Stimulated activated CD4-positive, alpha-beta T cell treated with anti-CD3 and anti-CD28 coated beads, Interleukin-2, amount 100 ng/mL, for 4 hours (primary cell): ENCODE results near the gene AIFM1.
A peak's percentile ranks its signal among the peaks of the same experiment; 100 is the strongest.

ENCODE experiments used
- DNase-seq: peaks from one replicate; pipeline ENCODE4 v3.0.0-alpha.2; 2020; ENCODE audit warnings: low read depth

The AIFM1 gene

GRCh38 chrX:130165703-130166502 is at the start of gene AIFM1:
TSS of gene AIFM1 (minus strand) at chrX:130165841. CDS start at chrX:130165656, 185 bp downstream.
- DNase-seq = peak; percentile 75

- DNase-seq = no peak
These were observed 47.7 kb upstream of the AIFM1 start for GRCh38 chrX:130213376-130213775.

- no peak for DNase-seq
These were observed 46.7 kb upstream of the AIFM1 start for GRCh38 chrX:130212371-130212770.

GRCh38 chrX:130211415-130212186 is 46.0 kb upstream of the AIFM1 start:
- no peak for DNase-seq

GRCh38 chrX:130204647-130205046 is 39.0 kb upstream of the AIFM1 start:
- no peak for DNase-seq

- no peak for DNase-seq
These were observed 31.8 kb upstream of the AIFM1 start for GRCh38 chrX:130197464-130197863.

GRCh38 chrX:130196466-130196865 is 30.8 kb upstream of the AIFM1 start:
- no peak for DNase-seq

- no peak for DNase-seq
These were observed 25.2 kb upstream of the AIFM1 start for GRCh38 chrX:130190801-130191200.

GRCh38 chrX:130186651-130187050 is 21.0 kb upstream of the AIFM1 start:
- DNase-seq = no peak

- DNase-seq = no peak
These were observed 19.2 kb upstream of the AIFM1 start for GRCh38 chrX:130184857-130185256.

- no peak for DNase-seq
These were observed 18.5 kb upstream of the AIFM1 start for GRCh38 chrX:130184168-130184567.

- no peak for DNase-seq
These were observed 14.1 kb upstream of the AIFM1 start for GRCh38 chrX:130179579-130180215.

- DNase-seq = no peak
These were observed 13.5 kb upstream of the AIFM1 start for GRCh38 chrX:130179170-130179569.

- DNase-seq = no peak
These were observed 11.3 kb upstream of the AIFM1 start for GRCh38 chrX:130176942-130177341.

- DNase-seq = no peak
These were observed 10.7 kb upstream of the AIFM1 start for GRCh38 chrX:130176354-130176776.

- no peak for DNase-seq
These were observed 9.3 kb upstream of the AIFM1 start for GRCh38 chrX:130174937-130175336.

GRCh38 chrX:130174045-130174704 is 8.5 kb upstream of the AIFM1 start:
- DNase-seq = no peak

- DNase-seq = no peak
These were observed 7.7 kb upstream of the AIFM1 start for GRCh38 chrX:130173190-130173895.

GRCh38 chrX:130172127-130172845 is 6.6 kb upstream of the AIFM1 start:
- DNase-seq = no peak

- no peak for DNase-seq
These were observed 5.9 kb upstream of the AIFM1 start, which contains the start of gene RAB33A for GRCh38 chrX:130171446-130172126. TSS of gene RAB33A (plus strand) at chrX:130171962. CDS start at chrX:130172063, 101 bp downstream.
